ENCODE data around the gene LAMC3. TPM values are rescaled to one million over a fixed set of nuclear protein-coding genes. Genes with fewer than 3 reads are reported as not detected.

LAMC3 gene
- total RNA-seq (2014; rRNA removed; shearing (Covaris generic)): 84.9 and 91.8 TPM in 2 replicates

DNA sequence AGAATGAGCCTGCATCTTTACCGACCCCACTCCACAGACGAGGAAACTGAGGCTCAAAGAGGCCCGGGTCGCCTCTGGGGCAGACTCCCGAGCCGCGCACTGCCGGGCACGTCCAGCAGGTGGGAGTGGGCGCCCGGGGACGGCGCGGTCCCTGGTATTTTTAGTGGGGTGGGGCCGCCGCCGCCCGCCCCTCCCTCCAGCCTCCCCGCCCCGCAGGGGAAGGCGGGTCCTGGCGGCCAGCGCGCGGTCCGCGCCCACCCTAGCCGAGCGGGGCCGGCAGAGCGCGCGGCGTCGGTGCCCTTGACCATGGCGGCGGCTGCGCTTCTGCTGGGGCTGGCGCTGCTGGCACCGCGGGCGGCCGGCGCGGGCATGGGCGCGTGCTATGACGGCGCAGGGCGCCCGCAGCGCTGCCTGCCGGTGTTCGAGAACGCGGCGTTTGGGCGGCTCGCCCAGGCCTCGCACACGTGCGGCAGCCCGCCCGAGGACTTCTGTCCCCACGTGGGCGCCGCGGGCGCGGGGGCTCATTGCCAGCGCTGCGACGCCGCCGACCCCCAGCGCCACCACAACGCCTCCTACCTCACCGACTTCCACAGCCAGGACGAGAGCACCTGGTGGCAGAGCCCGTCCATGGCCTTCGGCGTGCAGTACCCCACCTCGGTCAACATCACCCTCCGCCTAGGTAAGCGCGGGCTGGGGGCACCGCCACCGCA lies at the start of gene LAMC3:
LAMC3 (plus strand) TSS at position 266 of the 710 bp plus-strand sequence; CDS start at position 307, 41 bp downstream.
- no peaks in the 10 kb centered on the region; the same call in 1 of the 2 replicates for H3K36me3 ChIP-seq (replicated peaks; ENCODE audit: control insufficient read depth, insufficient read depth, low read length)
- H3K27me3 ChIP-seq (ENCODE audit: control insufficient read depth, insufficient read depth, low read length): no peaks in the 10 kb centered on the region
- peak; percentile 97 for DNase-seq
- peak within 1 kb of the TSS; percentile 71 for H3K4me3 ChIP-seq (ENCODE audit: insufficient read depth, low read depth, low read length)

GRCh38 chr9:130959809-130960334 lies 49.1 kb upstream of the LAMC3 start:
- peak; percentile 30 for DNase-seq
- H3K27me3 ChIP-seq (ENCODE audit: control insufficient read depth, insufficient read depth, low read length): no peaks in the 10 kb centered on the region

DNA sequence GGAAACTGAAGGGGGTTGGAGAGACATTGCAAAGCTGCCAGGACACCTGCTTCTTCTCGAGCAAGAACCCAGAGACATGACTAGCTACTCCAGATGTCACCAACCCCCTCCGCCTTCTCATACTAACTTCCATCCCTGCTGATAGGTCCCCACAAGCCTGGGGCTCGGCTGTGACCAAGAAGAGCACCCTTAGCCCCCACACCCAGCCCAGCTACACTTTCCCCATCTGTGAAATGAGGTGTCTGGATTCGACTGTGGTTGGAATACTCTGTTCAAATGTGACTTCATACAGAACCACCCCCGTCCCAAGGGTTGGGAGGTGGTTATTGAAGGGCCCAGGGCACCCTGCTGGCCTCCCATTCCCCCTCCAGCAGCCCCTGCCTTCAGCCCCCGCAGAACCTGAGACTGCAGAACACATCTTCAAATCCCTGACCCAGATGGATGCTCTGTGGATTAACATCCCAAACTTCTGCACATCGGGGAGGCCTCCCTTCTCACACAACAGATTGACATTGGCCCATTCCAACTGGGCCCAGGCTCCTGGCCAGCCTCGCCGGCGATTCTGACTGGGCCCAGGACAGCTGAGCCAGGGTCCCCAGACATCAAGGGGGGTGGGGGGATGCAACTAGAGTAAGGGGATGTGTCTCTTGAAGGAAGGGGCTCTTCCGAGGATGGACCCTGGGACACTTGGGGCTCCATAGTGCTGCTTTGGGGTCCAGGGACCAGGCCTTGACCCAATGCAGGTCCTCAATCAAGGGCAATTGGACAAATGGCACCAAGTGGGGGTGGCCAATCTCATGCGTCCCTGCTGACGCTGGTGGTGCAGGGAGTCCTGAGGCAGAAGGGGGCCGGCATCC lies 48.2 kb upstream of the LAMC3 start:
- Histone ChIP-seq H3K27me3 (ENCODE audit: control insufficient read depth, insufficient read depth, low read length) (no peaks in the 10 kb centered on the region), H3K4me3 (ENCODE audit: insufficient read depth, low read depth, low read length) (no peak overlapping the region), H3K36me3 (replicated peaks; ENCODE audit: control insufficient read depth, insufficient read depth, low read length) (no peaks in the 10 kb centered on the region)
- DNase-seq: peak; percentile 26

More at GRCh38 chr9:130959809-130960334, 49.1 kb upstream of the LAMC3 start:
- H3K4me3 ChIP-seq (ENCODE audit: insufficient read depth, low read depth, low read length): no peak overlapping the region
- H3K36me3 ChIP-seq (replicated peaks; ENCODE audit: control insufficient read depth, insufficient read depth, low read length): no peaks in the 10 kb centered on the region

GRCh38 chr9:130961511-130962300 lies 47.3 kb upstream of the LAMC3 start:
- no peaks in the 10 kb centered on the region for H3K27me3 ChIP-seq (ENCODE audit: control insufficient read depth, insufficient read depth, low read length)
- H3K36me3 ChIP-seq (replicated peaks; ENCODE audit: control insufficient read depth, insufficient read depth, low read length): no peaks in the 10 kb centered on the region
- no peak overlapping the region for H3K4me3 ChIP-seq (ENCODE audit: insufficient read depth, low read depth, low read length)
- no peak for DNase-seq

DNA sequence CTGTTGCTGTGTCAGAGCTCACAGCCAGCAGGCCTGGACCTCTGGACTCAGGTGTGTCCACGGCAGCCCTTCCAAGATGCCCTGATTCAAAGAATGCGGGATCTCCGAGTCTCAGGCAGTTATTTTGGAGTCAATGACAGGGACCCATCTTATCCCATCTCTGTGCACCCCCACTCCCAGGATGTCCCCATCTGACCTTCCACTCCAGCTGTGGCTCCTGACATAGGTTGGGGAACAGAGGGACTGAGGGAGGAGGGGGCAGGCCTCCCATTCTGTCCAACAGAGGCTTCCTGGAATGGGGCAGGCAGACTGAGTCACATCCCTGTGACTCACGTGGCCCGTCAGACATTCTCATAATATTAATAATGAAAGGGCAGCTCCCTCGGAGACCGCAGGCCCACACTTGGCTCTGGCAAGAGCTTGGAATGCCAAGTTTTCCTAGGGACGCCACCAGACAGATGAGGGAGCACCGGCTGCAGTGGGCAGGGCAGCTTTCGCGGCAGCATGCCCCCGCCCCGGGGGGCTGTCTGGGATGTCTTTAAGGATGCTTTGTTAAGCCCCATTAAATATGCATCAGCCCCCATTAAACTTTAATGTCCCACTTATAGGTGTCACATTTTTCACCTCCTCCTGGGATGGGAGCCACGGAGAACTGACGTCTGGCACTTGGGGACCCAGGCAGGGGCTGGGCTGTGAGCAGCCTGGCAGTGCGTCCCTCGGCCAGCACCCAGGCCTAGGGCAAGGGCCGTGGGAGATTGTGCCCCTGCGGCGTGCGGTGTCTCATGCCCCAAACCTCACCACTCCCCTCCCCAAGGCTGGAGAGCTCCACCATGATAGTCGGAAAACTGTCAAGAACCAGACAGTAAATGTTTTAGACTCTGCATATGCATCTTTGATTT lies 46.3 kb upstream of the LAMC3 start:
- peak; percentile 56 for DNase-seq
- Histone ChIP-seq H3K27me3 (ENCODE audit: control insufficient read depth, insufficient read depth, low read length) (no peaks in the 10 kb centered on the region), H3K4me3 (ENCODE audit: insufficient read depth, low read depth, low read length) (no peak overlapping the region), H3K36me3 (replicated peaks; ENCODE audit: control insufficient read depth, insufficient read depth, low read length) (no peaks in the 10 kb centered on the region)

DNA sequence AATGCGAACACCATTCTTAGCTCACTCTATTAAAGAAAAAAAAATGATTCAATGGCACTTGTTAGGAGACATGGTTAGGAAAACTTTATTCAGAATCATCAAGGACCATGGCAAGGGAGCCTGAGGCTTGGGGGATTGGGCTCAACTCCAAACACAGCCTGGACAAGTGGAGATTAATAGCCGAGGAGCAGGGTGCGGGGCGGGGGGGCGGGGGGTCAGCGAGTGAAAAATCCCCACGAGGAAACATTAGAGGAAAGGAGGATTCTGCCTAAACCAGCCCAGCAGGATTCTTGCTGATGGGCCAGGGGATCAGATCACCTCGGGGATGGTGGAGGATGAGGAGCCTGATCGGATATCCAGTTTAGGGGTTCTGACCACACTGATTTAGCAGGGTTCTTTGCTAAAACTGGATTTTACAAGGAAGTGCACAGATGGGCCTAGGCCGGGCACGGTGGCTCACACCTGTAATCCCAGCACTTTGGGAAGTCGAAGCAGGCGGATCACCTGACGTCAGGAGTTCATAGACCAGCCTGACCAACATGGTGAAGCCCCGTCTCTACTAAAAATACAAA lies 45.6 kb upstream of the LAMC3 start:
- no peak overlapping the region for H3K4me3 ChIP-seq (ENCODE audit: insufficient read depth, low read depth, low read length)
- no peaks in the 10 kb centered on the region for H3K36me3 ChIP-seq (replicated peaks; ENCODE audit: control insufficient read depth, insufficient read depth, low read length)
- DNase-seq: peak; percentile 42
- no peaks in the 10 kb centered on the region for H3K27me3 ChIP-seq (ENCODE audit: control insufficient read depth, insufficient read depth, low read length)

- H3K4me3 ChIP-seq (ENCODE audit: insufficient read depth, low read depth, low read length): no peak overlapping the region
- no peaks in the 10 kb centered on the region for H3K27me3 ChIP-seq (ENCODE audit: control insufficient read depth, insufficient read depth, low read length)
- no peaks in the 10 kb centered on the region for H3K36me3 ChIP-seq (replicated peaks; ENCODE audit: control insufficient read depth, insufficient read depth, low read length)
- no peak for DNase-seq
Observed at GRCh38 chr9:130963916-130964315, 45.1 kb upstream of the LAMC3 start.

DNA sequence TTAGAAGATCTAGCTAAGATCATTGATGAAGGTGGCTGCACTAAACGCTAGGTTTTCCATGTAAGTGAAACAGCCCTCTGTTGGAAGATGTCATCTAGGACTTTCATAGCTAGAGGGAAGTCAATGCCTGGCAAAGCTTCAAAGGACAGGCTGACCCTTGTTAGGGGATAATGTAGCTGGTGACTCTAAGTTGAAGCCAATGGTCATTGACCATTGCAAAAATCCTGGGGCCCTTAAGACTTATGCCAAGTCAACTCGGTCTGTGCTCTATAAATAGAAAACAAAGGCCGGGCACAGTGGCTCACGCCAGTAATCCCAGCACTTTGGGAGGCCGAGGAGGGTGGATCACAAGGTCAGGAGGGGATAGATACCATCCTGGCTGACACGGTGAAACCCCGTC lies 43.3 kb upstream of the LAMC3 start:
- no peak overlapping the region for H3K4me3 ChIP-seq (ENCODE audit: insufficient read depth, low read depth, low read length)
- H3K36me3 ChIP-seq (replicated peaks; ENCODE audit: control insufficient read depth, insufficient read depth, low read length): no peaks in the 10 kb centered on the region
- H3K27me3 ChIP-seq (ENCODE audit: control insufficient read depth, insufficient read depth, low read length): no peaks in the 10 kb centered on the region
- no peak for DNase-seq

- Histone ChIP-seq H3K27me3 (ENCODE audit: control insufficient read depth, insufficient read depth, low read length) (no peaks in the 10 kb centered on the region), H3K4me3 (ENCODE audit: insufficient read depth, low read depth, low read length) (no peak overlapping the region), H3K36me3 (replicated peaks; ENCODE audit: control insufficient read depth, insufficient read depth, low read length) (no peaks in the 10 kb centered on the region)
- DNase-seq: peak; percentile 62
Observed at GRCh38 chr9:130970052-130970451, 38.9 kb upstream of the LAMC3 start.

DNA sequence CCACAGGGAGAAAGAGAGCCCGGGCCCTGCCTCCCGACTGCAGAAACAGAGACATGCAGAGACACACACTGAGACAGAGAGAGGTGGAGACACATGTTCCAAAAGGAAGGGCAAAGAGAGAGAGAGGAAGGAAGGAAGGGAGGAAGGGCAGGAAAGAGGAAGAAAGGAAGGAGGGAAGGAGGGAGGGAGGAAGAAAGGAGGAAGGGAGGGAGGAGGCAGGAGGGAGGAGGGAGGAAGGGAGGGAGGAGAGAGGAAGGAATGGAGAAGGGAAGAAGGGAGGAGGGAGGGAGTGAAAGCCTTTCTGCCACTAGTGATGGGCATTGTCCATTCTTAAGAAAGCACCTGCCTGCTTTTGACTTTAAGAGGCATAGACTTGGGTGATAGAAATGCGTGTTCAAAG lies 38.1 kb upstream of the LAMC3 start:
- DNase-seq: no peak
- no peak overlapping the region for H3K4me3 ChIP-seq (ENCODE audit: insufficient read depth, low read depth, low read length)
- H3K27me3 ChIP-seq (ENCODE audit: control insufficient read depth, insufficient read depth, low read length): no peaks in the 10 kb centered on the region
- H3K36me3 ChIP-seq (replicated peaks; ENCODE audit: control insufficient read depth, insufficient read depth, low read length): no peaks in the 10 kb centered on the region

DNA sequence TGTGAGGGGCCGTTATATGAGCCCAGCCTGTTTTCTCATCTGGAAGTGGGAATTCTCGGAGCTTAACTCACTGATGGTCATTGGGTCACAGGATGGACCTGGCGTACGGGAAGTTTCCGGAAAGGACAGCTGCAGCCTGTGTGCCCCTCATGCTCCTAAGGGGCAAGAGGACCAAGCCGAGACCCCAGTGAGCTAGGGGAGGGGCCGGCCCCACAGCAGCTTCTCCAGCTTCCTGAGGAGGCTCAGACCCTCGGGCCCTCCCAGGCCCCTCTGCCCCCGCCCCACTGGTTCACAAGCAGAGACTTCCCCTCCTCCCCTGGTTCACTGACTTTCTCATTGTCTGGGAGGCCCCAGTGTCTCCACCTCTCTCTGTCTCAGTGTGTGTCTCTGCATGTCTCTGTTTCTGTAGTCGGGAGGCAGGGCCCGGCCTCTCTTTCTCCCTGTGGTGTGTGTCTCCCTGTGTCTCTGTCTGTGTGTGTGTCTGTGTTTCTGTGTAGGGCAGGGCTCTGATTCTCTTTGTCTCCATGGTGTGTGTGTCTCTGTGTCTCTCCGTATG lies 37.6 kb upstream of the LAMC3 start:
- Histone ChIP-seq H3K27me3 (ENCODE audit: control insufficient read depth, insufficient read depth, low read length) (no peaks in the 10 kb centered on the region), H3K36me3 (replicated peaks; ENCODE audit: control insufficient read depth, insufficient read depth, low read length) (no peaks in the 10 kb centered on the region), H3K4me3 (ENCODE audit: insufficient read depth, low read depth, low read length) (no peak overlapping the region)
- DNase-seq: peak; percentile 60

- H3K36me3 ChIP-seq (replicated peaks; ENCODE audit: control insufficient read depth, insufficient read depth, low read length): no peaks in the 10 kb centered on the region
- no peak for DNase-seq
- H3K27me3 ChIP-seq (ENCODE audit: control insufficient read depth, insufficient read depth, low read length): no peaks in the 10 kb centered on the region
- no peak overlapping the region for H3K4me3 ChIP-seq (ENCODE audit: insufficient read depth, low read depth, low read length)
Observed at GRCh38 chr9:130972277-130972956, 36.6 kb upstream of the LAMC3 start.

All from H7 (cell line).